NT2/D1 (cell line): ENCODE data around the gene IL1RN.

Experiments used
- SUZ12 ChIP-seq: IDR thresholded peaks from 2 replicates; pipeline ENCODE4 v1.6.1; 2011; ENCODE audit not compliant: insufficient read length, insufficient read depth; ENCODE audit errors: extremely low read depth
- YY1 ChIP-seq: IDR thresholded peaks from 2 replicates; pipeline ENCODE4 v1.6.1; 2011; ENCODE audit not compliant: insufficient read length, insufficient read depth
- ZNF274 ChIP-seq: IDR thresholded peaks from 2 replicates; pipeline ENCODE4 v1.6.1; 2011; ENCODE audit warnings: mild to moderate bottlenecking, low read depth, low read length

- TF ChIP-seq ZNF274 (no peak), SUZ12 (no peak), YY1 (no peak)
These were observed 5.1 kb downstream of the IL1RN start for GRCh38 chr2:113132414-113133021.
